Parietal lobe (tissue), 2 donors: ENCODE results near the gene PIAS3. TPM values are rescaled to one million over a fixed set of nuclear protein-coding genes. Genes with fewer than 3 reads are reported as not detected.

Source experiments
- small RNA-seq: library from RNA; depleted of rRNA; stranded (forward); fragments of <200 nt; gene quantifications from one replicate; pipeline ENCODE3, GENCODE V24; 2014; ENCODE audit warnings: low replicate concordance
- total RNA-seq: library from RNA; depleted of rRNA; stranded (reverse); fragments of >200 nt; gene quantifications from one replicate; pipeline ENCODE4 v1.2.3, GENCODE V29; 2014

The PIAS3 gene
- 11.3 TPM for total RNA-seq

GRCh38 chr1:145858901-145859490, at the start of gene PIAS3:
Gene PIAS3 (minus strand): TSS chr1:145859081. CDS start chr1:145858990, 91 bp downstream.

GRCh38 chr1:145885738-145886287, 26.9 kb upstream of the PIAS3 start, which contains the start of gene ANKRD35:
Gene ANKRD35 (minus strand): TSS chr1:145885866. CDS start chr1:145885758, 108 bp downstream.

GRCh38 chr1:145845514-145846161, 13.2 kb downstream of the PIAS3 start, which contains the start of gene NUDT17:
Gene NUDT17 (plus strand): TSS chr1:145845630. CDS start chr1:145845641, 11 bp downstream.

GRCh38 chr1:145823565-145824498, 35.0 kb downstream of the PIAS3 start, which contains the start of the genes POLR3C and RNF115:
Gene POLR3C (plus strand): TSS chr1:145824200. CDS start chr1:145825777, 1,577 bp downstream.
Gene RNF115 (minus strand): TSS chr1:145824095. CDS start chr1:145823873, 222 bp downstream.

Small RNAs within 50 kb of the gene (small RNA-seq; reads per million reads assigned to genes)
- not detected for gene MIR6736

Other genes with a start within 250 kb of the PIAS3 start
- gene PDZK1, start 151.7 kb downstream of the PIAS3 start, total RNA-seq, result 0.31 TPM
- gene CD160, start 139.6 kb downstream of the PIAS3 start, total RNA-seq, result not detected
- 35.7 TPM for gene RNF115, start 35.0 kb downstream of the PIAS3 start, total RNA-seq
- 42.3 TPM for gene POLR3C, start 34.9 kb downstream of the PIAS3 start, total RNA-seq
- gene NUDT17, start 13.5 kb downstream of the PIAS3 start, total RNA-seq, result 4.1 TPM
- 1.6 TPM for gene ANKRD35, start 26.8 kb upstream of the PIAS3 start, total RNA-seq
- 2.8 TPM for gene ITGA10, start 51.0 kb upstream of the PIAS3 start, total RNA-seq
- 29.1 TPM for gene PEX11B, start 59.6 kb upstream of the PIAS3 start, total RNA-seq
- 85.4 TPM for gene RBM8A, start 68.4 kb upstream of the PIAS3 start, total RNA-seq
- gene LIX1L, start 98.9 kb upstream of the PIAS3 start, total RNA-seq, result 21.9 TPM
- 2.5 TPM for gene ANKRD34A, start 105.5 kb upstream of the PIAS3 start, total RNA-seq
- gene POLR3GL, start 105.6 kb upstream of the PIAS3 start, total RNA-seq, result 12.2 TPM
- gene TXNIP, start 137.5 kb upstream of the PIAS3 start, total RNA-seq, result 92.6 TPM
- gene HJV, start 162.7 kb upstream of the PIAS3 start, total RNA-seq, result not detected